ENCODE measurements around the gene HSD11B1L.

- TF ChIP-seq CTCF (IDR thresholded peaks at IDR 0.05) = no peak
- no peak for TF ChIP-seq POLR2AphosphoS5 (IDR thresholded peaks at IDR 0.05)
Observed at GRCh38 chr19:5677136-5677535, 3.7 kb upstream of the HSD11B1L start.

Data from breast epithelium (tissue), 3 donors.